ENCODE data around the gene PREP. TPM values are rescaled to one million over a fixed set of nuclear protein-coding genes. Genes with fewer than 3 reads are reported as not detected.

PREP gene
- total and polyA plus RNA-seq, 2 of the 8 experiments (the other 6 are each of a cell fraction or from before 2014, with no cell fraction given), result 26.8 to 70.0 TPM

- no peak overlapping the region for H2BK20ac ChIP-seq (ENCODE audit: low read length)
- TF ChIP-seq NRF1 (IDR thresholded peaks at IDR 0.05; ENCODE audit: low read depth, low read length) (no peak), EGR1 (IDR thresholded peaks at IDR 0.05; ENCODE audit: borderline replicate concordance, low read depth, low read length) (no peak), ASH2L (IDR thresholded peaks at IDR 0.05; ENCODE audit: low read length) (no peak), CHD1 (IDR thresholded peaks at IDR 0.05; ENCODE audit: low read depth, low read length) (no peak), EP300 (IDR thresholded peaks at IDR 0.05; ENCODE audit: borderline replicate concordance in 1 of 2, low read depth in 2 of 2, low read length in 2 of 2) (no peak)
- ChIA-PET CTCF (ENCODE audit: partially characterized antibody) (interaction anchor here (1.0 to 1.6 kb wide), 3 partner anchors 8 to 93 kb away, joined by 3 to 7 read pairs (median 3); partner anchors contain the start of gene PREP), POLR2A (ENCODE audit: partially characterized antibody) (no interaction called here)
- H3K79me1 ChIP-seq (ENCODE audit: low read depth, low read length), result no peaks in the 10 kb centered on the region
- no peak overlapping the region for H4K8ac ChIP-seq (ENCODE audit: extremely low read depth, insufficient read depth, low read length)
- no peak overlapping the region for H3K23ac ChIP-seq (ENCODE audit: insufficient read length)
- no peak overlapping the region for H2BK5ac ChIP-seq (ENCODE audit: low read depth, low read length)
- no peak overlapping the region for H3K14ac ChIP-seq (ENCODE audit: insufficient read length)
- WGBS, 2 experiments (ENCODE audit: extremely low coverage in 1 of 2, insufficient coverage in 1 of 2, insufficient read length in 1 of 2, insufficient replicate concordance in 2 of 2, low coverage in 1 of 2, low lambda C conversion rate in 2 of 2, missing lambda C conversion rate in 1 of 2), result 88% methylated on average over 1 of the region's 1 CpG; no CpG with 5 or more reads in 1 of the 2 experiments
- no peak overlapping the region for H3K4me2 ChIP-seq (ENCODE audit: insufficient read depth in 1 of 2, low read depth in 2 of 2, low read length in 2 of 2)
- no peaks in the 10 kb centered on the region for H3K79me2 ChIP-seq (ENCODE audit: control insufficient read depth in 1 of 2, insufficient read depth in 2 of 2, low read length in 2 of 2)
- no peak overlapping the region for H3K27ac ChIP-seq (ENCODE audit: low read depth, low read length)
- no peak overlapping the region for H2AK5ac ChIP-seq (ENCODE audit: low read depth, low read length)
- H3K18ac ChIP-seq (ENCODE audit: extremely low read depth, low read length), result no peak overlapping the region
- H4K20me1 ChIP-seq (replicated peaks in 1 of 2; ENCODE audit: control insufficient read depth in 1 of 2, insufficient read depth in 2 of 2, low read length in 2 of 2), result no peaks in the 10 kb centered on the region
- H3K27me3 ChIP-seq (replicated peaks in 1 of 4; ENCODE audit: control insufficient read depth in 3 of 4, extremely low read depth in 1 of 4, insufficient read depth in 3 of 4, low read length in 3 of 4), result no peaks in the 10 kb centered on the region
- no peak overlapping the region for H2BK120ac ChIP-seq (replicated peaks; ENCODE audit: low read depth, low read length)
- H3K9me3 ChIP-seq (ENCODE audit: insufficient read depth in 2 of 2, low read depth in 1 of 2, low read length in 1 of 2), result no peaks in the 10 kb centered on the region
- H3K36me3 ChIP-seq (ENCODE audit: control insufficient read depth in 2 of 4, insufficient read depth in 4 of 4, low read length in 3 of 4), result peaks cover 0 to 3% (median 0%) of the 10 kb centered on the region in 4 experiments; a peak in 1 of 8 replicates
- H3K4ac ChIP-seq (replicated peaks; ENCODE audit: insufficient read length, low read depth, low read length), result no peak overlapping the region
- no peak overlapping the region for H2BK12ac ChIP-seq (ENCODE audit: low read depth, low read length)
- no peaks in the 10 kb centered on the region for H3K23me2 ChIP-seq (ENCODE audit: low read depth, low read length)
- H3K4me3 ChIP-seq (ENCODE audit: extremely low read depth in 1 of 4, insufficient read depth in 2 of 4, low read depth in 3 of 4, low read length in 4 of 4), result no peak overlapping the region
- peaks cover 0 to under 1% (median 0%) of the 10 kb centered on the region in 4 experiments; a peak in 2 of 7 replicates for H3K4me1 ChIP-seq (replicated peaks in 1 of 4; ENCODE audit: control insufficient read depth in 3 of 4, insufficient read depth in 4 of 4, low read length in 3 of 4)
- H4K91ac ChIP-seq (replicated peaks; ENCODE audit: insufficient read length, low read length), result no peak overlapping the region
- FAIRE-seq (no peak), DNase-seq (ENCODE audit: low read depth in 1 of 2, low spot score in 2 of 2) (no peak)
- H2BK15ac ChIP-seq (ENCODE audit: low read length), result no peak overlapping the region
- H4K5ac ChIP-seq (ENCODE audit: insufficient read length, low read depth, low read length), result no peak overlapping the region
- no peak overlapping the region for H2AFZ ChIP-seq (ENCODE audit: low read length)
- H3K9ac ChIP-seq (replicated peaks in 1 of 4; ENCODE audit: extremely low read depth in 1 of 4, low read depth in 3 of 4, low read length in 3 of 4), result no peak overlapping the region
- no peak overlapping the region for H3K56ac ChIP-seq (replicated peaks; ENCODE audit: insufficient read length, low read depth, low read length)
Measured at GRCh38 chr6:105310371-105310770, 92.5 kb downstream of the PREP start.

All from H1 (cell line).